DMS53 treated with DMSO at 0.1 percent for 48 hours (cell line): Measurements from ENCODE around the gene MEG3.

ENCODE experiments used
- DNase-seq: peaks from one replicate; lab custom pipeline; 2025; ENCODE audit not compliant: unreplicated experiment; lab: John Stamatoyannopoulos, UW

MEG3 gene

GRCh38 chr14:100828031-100828769 is 2.3 kb downstream of the MEG3 start:
- DNase-seq: no peak

DNA sequence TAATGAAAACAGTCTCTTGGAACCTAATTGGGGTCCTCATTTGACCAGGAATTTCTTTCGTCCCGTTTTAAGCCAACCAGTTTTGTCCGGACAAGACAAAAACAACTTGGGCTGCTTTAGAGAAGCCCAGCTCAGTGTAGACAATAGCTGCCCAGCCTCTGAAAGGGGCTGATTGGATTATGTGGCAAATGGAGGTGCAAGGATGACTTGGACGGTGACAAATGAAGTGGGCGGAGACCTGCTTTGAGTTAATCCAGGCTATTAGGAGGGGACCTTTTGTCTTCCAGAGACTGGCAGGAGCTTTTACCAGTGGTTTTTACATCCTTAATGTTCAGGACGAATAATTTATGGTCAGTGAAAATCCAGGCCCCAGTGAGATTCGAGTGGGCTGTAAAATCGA is 4.8 kb downstream of the MEG3 start:
- DNase-seq: no peak

GRCh38 chr14:100832311-100832960 is 6.5 kb downstream of the MEG3 start:
- no peak for DNase-seq

DNA sequence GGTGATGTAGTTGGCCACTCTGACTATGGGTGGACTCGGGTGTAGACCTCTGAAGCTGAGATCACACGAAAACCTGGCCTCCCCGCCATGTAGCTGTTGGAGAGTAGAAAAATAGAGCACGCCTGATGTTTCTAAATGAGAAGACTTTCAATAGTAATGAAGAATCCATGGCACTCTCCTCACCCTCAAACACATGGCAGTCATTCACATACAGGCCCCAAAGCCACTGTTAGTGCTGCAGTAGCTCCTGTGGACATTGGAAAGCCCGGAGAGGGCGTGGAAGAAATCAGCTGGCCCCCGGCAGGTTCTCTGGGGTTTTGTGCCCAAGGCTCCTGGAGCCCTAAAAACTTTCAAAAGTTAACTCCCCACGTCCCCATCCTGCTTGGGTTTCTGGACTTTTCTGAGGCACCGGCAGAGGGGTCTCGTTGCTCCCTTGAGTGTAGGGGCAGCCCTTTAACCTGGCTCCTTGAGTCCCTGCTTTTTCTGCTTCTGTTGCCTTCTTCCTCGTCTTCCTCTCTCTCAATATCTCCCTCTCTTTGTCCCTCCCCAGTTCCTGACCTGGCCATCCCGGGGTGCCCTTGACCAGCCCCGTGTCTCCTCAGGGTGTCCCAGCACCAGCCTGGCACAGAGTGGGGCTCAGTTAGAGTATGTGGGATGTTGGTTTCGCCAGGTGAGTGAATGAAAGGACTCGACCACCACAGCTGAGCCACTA is 8.3 kb downstream of the MEG3 start:
- DNase-seq: no peak

GRCh38 chr14:100834794-100835547 is 9.1 kb downstream of the MEG3 start:
- no peak for DNase-seq

- DNase-seq: no peak
These were observed 9.8 kb downstream of the MEG3 start for GRCh38 chr14:100835548-100836310.

- no peak for DNase-seq
These were observed 10.4 kb downstream of the MEG3 start for GRCh38 chr14:100836311-100836805.

DNA sequence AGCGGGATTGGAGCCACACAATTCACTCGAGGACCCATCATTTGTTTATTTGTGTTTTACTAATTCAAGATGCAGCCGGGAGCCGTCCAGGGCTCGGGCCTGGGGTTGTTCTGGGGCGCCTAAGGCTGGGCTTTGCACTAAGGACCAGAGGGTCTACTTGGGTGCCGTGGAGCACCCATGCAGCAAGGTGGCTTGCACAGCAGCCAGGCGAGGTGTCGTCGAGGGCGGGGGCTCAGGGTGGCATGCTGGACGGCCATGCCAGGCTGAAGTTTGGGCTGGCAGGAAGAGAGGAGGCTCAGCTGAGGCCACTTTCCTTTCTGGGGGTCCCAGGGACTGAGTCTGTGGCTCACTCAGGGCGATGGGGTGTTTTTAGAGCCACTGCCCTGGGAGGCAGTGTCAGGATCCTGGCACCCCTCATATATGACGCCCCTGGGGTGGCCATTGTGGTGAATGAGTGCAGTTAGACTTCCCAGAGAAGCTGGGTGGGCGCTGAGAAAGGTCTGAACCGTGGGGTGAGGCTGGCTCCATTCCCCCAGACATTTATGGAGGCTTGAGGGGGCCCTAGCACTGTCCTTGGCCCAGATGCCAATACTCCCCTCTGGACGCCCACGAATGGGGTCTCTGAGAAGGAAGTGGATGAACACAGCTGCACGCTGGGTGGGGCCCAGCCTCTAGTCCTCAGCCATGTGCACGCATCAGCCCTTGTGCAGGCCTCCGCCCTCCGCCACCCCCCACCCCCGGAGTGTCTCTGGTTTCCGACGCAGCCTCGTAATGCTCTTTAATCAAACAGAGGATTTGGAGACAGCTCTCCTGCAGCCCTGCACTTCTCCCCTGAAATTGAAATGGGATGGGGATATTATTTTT is 11.3 kb downstream of the MEG3 start:
- no peak for DNase-seq

DNA sequence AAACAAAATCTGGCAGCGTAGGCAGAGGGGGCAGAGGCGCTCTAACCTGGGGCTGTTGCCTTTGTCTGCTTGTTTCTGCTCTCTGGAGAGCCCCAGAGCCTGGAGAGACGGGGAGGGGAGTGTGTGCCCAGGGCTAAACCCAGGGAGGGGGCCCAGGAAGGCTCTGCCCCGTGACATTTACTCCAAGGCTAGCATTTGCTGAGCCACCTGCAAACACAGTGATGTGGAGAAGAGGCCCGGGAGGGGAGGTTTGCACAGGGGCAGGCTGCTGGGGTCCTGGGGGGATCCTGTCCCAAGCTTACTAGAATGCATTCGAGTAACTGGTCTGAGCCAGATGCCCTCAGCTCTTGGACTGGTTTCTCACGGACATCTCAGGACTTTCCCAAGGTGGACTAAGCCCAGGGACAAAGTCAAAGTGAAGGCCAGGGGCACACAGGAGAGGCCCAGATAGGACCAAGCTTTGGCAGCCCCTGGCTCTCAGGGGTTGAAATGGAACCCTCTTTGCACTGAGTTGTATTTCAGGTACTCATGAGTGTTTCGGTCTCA is 12.0 kb downstream of the MEG3 start:
- DNase-seq: no peak

- no peak for DNase-seq
These were observed 12.8 kb downstream of the MEG3 start for GRCh38 chr14:100838493-100839314.

GRCh38 chr14:100839315-100839585 is 13.3 kb downstream of the MEG3 start:
- DNase-seq: no peak

DNA sequence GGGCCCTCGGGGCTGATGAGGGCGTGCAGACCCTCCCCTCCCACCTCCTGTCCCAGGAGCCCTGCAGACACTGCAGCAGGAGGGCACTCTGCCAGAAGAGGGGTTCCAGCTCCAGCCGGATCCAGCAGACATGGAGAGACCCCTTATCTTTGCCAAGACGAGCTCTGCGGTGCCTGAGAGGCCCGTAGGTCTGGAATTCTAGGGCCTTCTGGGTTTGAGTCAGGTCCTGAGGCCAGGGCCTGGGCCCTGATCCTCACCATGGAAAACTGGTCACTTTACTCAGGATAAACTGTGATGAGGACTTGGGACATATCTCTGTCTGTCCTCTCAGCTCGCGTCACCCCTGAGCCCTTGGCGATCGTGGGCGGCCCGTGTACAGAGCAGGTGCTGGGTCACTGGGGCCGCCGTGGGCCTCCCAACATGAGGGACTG is 13.8 kb downstream of the MEG3 start:
- DNase-seq: no peak

DNA sequence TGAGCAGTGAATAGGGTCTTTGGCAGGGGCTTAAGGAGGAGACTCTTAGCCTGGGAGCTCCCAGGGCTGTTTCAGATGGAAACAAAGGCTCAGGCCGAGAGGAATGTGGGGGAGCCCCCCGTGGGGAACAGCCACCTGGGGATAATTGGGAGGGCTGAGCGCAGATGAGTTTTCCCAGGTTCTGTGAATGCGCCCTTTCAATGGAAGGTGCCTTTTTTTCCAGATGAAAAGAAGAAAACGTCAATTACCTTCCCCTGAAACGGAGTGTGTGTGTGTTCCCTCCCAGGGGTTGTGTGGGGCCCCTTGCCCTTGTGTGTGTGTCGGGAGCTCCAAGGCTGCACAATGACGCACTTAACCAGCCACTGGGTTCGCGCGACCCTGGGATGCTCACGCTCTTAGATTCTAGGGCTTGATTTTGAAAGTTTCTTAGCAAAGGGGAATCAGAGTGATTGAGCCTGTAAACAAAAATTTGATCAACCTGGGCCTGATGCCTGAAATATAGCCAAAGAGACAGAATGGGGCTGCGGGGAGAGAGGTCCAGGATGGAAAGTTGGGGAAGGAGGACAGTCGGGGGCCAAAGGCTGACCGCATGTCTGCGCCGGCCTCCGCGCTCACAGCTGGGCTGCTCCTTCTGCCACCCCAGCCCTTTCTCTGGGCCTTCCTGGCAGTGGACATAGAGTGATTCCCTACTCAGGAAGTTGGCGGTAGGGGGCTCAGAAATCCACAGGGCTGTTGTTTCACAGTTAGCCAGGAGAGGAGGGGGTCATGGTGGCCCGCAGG is 14.6 kb downstream of the MEG3 start:
- no peak for DNase-seq

- no peak for DNase-seq
These were observed 15.3 kb downstream of the MEG3 start for GRCh38 chr14:100841066-100841760.

GRCh38 chr14:100841761-100842403 is 16.0 kb downstream of the MEG3 start:
- DNase-seq: no peak

DNA sequence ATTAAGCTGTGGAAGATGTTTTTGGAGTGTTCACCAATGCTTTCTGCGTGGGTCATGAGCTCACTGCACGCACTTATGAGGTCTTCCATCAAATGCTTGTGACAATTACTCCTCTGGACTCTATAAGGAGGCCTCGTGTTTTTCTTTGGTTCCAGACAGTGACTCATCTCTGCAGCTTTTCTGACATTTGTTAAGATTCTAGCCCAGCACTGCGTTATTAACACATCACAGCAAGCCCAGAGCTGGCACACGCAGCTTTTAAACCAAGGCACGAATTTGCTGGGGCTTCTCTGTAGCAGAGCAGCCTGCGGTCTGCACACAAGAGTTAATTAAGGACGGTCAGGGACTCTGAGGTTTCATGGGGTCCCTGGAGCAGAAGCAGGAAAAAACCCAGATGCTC is 16.9 kb downstream of the MEG3 start:
- DNase-seq: no peak

DNA sequence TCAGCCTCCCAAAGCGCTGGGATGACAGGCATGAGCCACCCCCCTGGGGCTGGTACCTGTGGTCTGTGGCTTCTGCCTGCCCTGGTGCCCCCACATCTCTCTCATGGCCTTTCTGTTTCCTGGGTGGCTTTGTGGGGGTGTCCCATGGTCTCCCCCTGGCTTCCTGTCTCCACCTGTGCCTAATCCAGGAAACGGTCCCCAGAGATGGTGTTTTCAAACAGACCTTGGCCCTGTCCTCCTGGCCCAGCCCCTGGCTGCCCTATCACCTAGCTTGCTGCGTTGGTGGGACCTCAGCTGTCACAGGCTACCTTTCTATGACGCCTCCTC is 18.1 kb downstream of the MEG3 start:
- no peak for DNase-seq
